GM12878 (cell line): ENCODE results near the gene SEC16B. TPM values are rescaled to one million over a fixed set of nuclear protein-coding genes. Genes with fewer than 3 reads are reported as not detected.

Experiments used
- ATAC-seq: fragments of 200-7000 bp; cut with Tn5 transposase; 3 replicates; pipeline ENCODE4 v1.9.1; 2020; ENCODE audit warnings: mild to moderate bottlenecking, moderate library complexity
- BruUV-seq: library from RNA; stranded (reverse); fragments of 400-500 nt; replicated peaks from 2 replicates; lab custom pipeline; 2021; lab: Mats Ljungman, UMichigan
- CTCF ChIA-PET: fragments of 300-600 bp; sonication (Branson Sonifier 250); formaldehyde crosslinking; extraction: SDS; loops from one replicate; lab custom pipeline; 2021; ENCODE audit warnings: inconsistent platforms; lab: Yijun Ruan, JAX
- POLR2A ChIA-PET: fragments of 350-600 bp; formaldehyde crosslinking; extraction: SDS; loops from one replicate; lab custom pipeline; 2021; ENCODE audit warnings: inconsistent platforms; lab: Charles Lee
- RAD21 ChIA-PET: fragments of 300-600 bp; sonication (Branson Sonifier 250); formaldehyde crosslinking; loops from one replicate; lab custom pipeline; 2023; ENCODE audit warnings: antibody characterized with exemption; ENCODE audit not compliant: unreplicated experiment; lab: Charles Lee
- SMC1A ChIA-PET: fragments of 300-600 bp; sonication (Branson Sonifier 250); formaldehyde crosslinking; loops from one replicate; lab custom pipeline; 2023; ENCODE audit not compliant: unreplicated experiment, uncharacterized antibody; lab: Charles Lee
- DNase-seq: peaks from one replicate; pipeline ENCODE4 v3.0.0-alpha.2; 2011; ENCODE audit warnings: low read depth, low spot score
- FAIRE-seq: peaks from 3 replicates; lab custom pipeline; 2011; peaks lifted over from hg19 to GRCh38; lab: Jason Lieb, UNC
- H2AFZ ChIP-seq: 2 replicates; pipeline ENCODE4 v1.6.0; 2011; ENCODE audit warnings: low read depth, low read length, control low read depth; ENCODE audit not compliant: control insufficient read depth
- H3K27ac ChIP-seq: 2 replicates; pipeline ENCODE4 v1.5.1; 2011; ENCODE audit warnings: control low read depth; ENCODE audit not compliant: control insufficient read depth, insufficient read depth
- H3K27me3 ChIP-seq, 2 experiments: replicated peaks in 1 of 2; 2 replicates each; pipeline versions ENCODE4 v1.6.0 to v1.6.1; 2011; ENCODE audit warnings: low read length in 1 of 2; ENCODE audit not compliant: control insufficient read depth in 2 of 2, insufficient read depth in 2 of 2
- H3K36me3 ChIP-seq, 2 experiments: 2 replicates each; pipeline ENCODE4 v1.5.1; 2011; ENCODE audit warnings: low read length in 1 of 2; ENCODE audit not compliant: control insufficient read depth in 2 of 2, insufficient read depth in 2 of 2
- H3K4me1 ChIP-seq: 2 replicates; pipeline ENCODE4 v1.6.1; 2011; ENCODE audit warnings: mild to moderate bottlenecking, low read length, moderate library complexity, mixed read lengths; ENCODE audit not compliant: control insufficient read depth, insufficient read depth
- H3K4me2 ChIP-seq: 2 replicates; pipeline ENCODE4 v1.6.0; 2011; ENCODE audit warnings: control low read depth; ENCODE audit not compliant: control insufficient read depth, insufficient read depth
- H3K4me3 ChIP-seq: fragments of 200-600 bp; sonication (generic); 2 replicates; pipeline ENCODE4 v1.5.1; 2016
- H3K79me2 ChIP-seq: 2 replicates; pipeline ENCODE4 v1.6.0; 2011; ENCODE audit warnings: low read length; ENCODE audit not compliant: control insufficient read depth, insufficient read depth
- H3K9ac ChIP-seq: 2 replicates; pipeline ENCODE4 v1.8.0; 2011; ENCODE audit warnings: low read length, control low read depth, mixed read lengths; ENCODE audit not compliant: control insufficient read depth, insufficient read depth
- H3K9me3 ChIP-seq: replicated peaks from 3 replicates; pipeline ENCODE4 v1.5.1; 2011; ENCODE audit warnings: mild to moderate bottlenecking, low read length; ENCODE audit not compliant: control insufficient read depth, insufficient read depth
- H4K20me1 ChIP-seq: 2 replicates; pipeline ENCODE4 v1.6.0; 2011; ENCODE audit not compliant: control insufficient read depth, insufficient read depth
- HDGF ChIP-seq: fragments of 450-650 bp; IDR thresholded peaks from 2 replicates; pipeline ENCODE4 v1.6.1; 2016; ENCODE audit warnings: antibody characterized with exemption
- USF2 ChIP-seq: IDR thresholded peaks from 2 replicates; pipeline ENCODE4 v1.6.1; 2011; ENCODE audit warnings: low read depth, low read length, improper control_type of control experiment, borderline replicate concordance
- ZBED1 ChIP-seq: IDR thresholded peaks from 2 replicates; pipeline ENCODE4 v1.6.1; 2016; ENCODE audit warnings: borderline replicate concordance
- ZBTB11 ChIP-seq: fragments of 450-650 bp; formaldehyde crosslinking; IDR thresholded peaks from 2 replicates; pipeline ENCODE4 v1.5.0; 2022; ENCODE audit warnings: mild to moderate bottlenecking, missing genetic modification characterization
- ZNF592 ChIP-seq: fragments of 450-650 bp; IDR thresholded peaks from 2 replicates; pipeline ENCODE4 v1.6.1; 2017; ENCODE audit warnings: mild to moderate bottlenecking, moderate library complexity
- ZNF687 ChIP-seq: fragments of 450-650 bp; IDR thresholded peaks from 2 replicates; pipeline ENCODE4 v1.6.1; 2017; ENCODE audit warnings: mild to moderate bottlenecking, moderate library complexity
- WGBS: methylation state at CpG from one replicate; pipeline ENCODE4 v1.1.6; 2016; ENCODE audit warnings: low lambda C conversion rate; ENCODE audit not compliant: insufficient replicate concordance, insufficient coverage; ENCODE audit errors: missing lambda C conversion rate; 5-methylcytosine and 5-hydroxymethylcytosine counted together
- in situ Hi-C: fragments of 300-500 bp; cut with MboI; formaldehyde crosslinking; loops from 9 replicates; pipeline ENCODE4 v1.14.3; 2018; ENCODE audit warnings: mixed read lengths
- intact Hi-C: fragments of 100-400 bp; cut with micrococcal nuclease; formaldehyde crosslinking; loops from one replicate; pipeline ENCODE4 v1.14.2; 2022; ENCODE audit not compliant: unreplicated experiment
- polyA plus RNA-seq, 11 experiments: library from polyadenylated mRNA; depleted of rRNA in 4 of 11; unstranded in 6 of 11; stranded (reverse) in 5 of 11; fragments of >200 nt; fragmentation: Nextera tagmentation in 4 of 11; fragmentation: Illumina TruSeq in 1 of 11; extraction: Ambion mirVana in 4 of 11; extraction: Trizol in 1 of 11; gene quantifications; 1 replicate in 1 of 11; 2 replicates in 10 of 11; pipeline versions ENCODE4 v1.2.1 to v1.2.3, GENCODE V29; 2011 to 2016; ENCODE audit warnings: inconsistent platforms in 2 of 11, missing spikeins in 2 of 11, low read depth in 1 of 11
- total RNA-seq, 4 experiments: library from RNA; depleted of rRNA in 3 of 4; stranded (reverse); fragments of >200 nt in 3 of 4; fragmentation: Illumina TruSeq in 1 of 4; extraction: Trizol in 1 of 4; gene quantifications; 2 replicates each; pipeline versions ENCODE4 v1.2.1 to v1.2.3, GENCODE V29; 2013 to 2021

Gene SEC16B
- total and polyA plus RNA-seq, 10 of the 15 experiments (the other 5 are each of a cell fraction or from before 2014, with no cell fraction given) = 0.10 to 0.94 (median 0.17) TPM; not detected in 2

GRCh38 chr1:177935638-177936415 is 34.0 kb downstream of the SEC16B start:
- BruUV-seq = no TSS peak
- no peak for DNase-seq
- Histone ChIP-seq H3K9ac (no peak overlapping the region), H3K4me3 (no peak overlapping the region), H3K9me3 (no peaks in the 10 kb centered on the region), H3K36me3 (no peaks in the 10 kb centered on the region), H3K27me3 (peaks cover 0 to 4% of the 10 kb centered on the region in 2 experiments), H3K4me1 (no peaks in the 10 kb centered on the region), H2AFZ (no peak overlapping the region), H3K27ac (no peak overlapping the region), H4K20me1 (no peaks in the 10 kb centered on the region; the same call in 1 of the 2 replicates), H3K4me2 (no peak overlapping the region), H3K79me2 (no peaks in the 10 kb centered on the region)
- intact Hi-C loops (no loop called here), in situ Hi-C loops (no loop called here)
- FAIRE-seq = no peak
- ChIA-PET POLR2A (no interaction called here), SMC1A (interaction anchor here (0.6 to 1.4 kb wide), 3 partner anchors 19 to 1032 kb away, joined by 3 to 5 read pairs (median 3); no protein-coding TSS in a partner anchor), CTCF (interaction anchor here (0.7 to 1.9 kb wide), 6 partner anchors 10 to 34 kb away, joined by 3 to 5 read pairs (median 4); no protein-coding TSS in a partner anchor), RAD21 (interaction anchor here (1.2 to 2.4 kb wide), 3 partner anchors 8 to 13 kb away, joined by 3 to 9 read pairs (median 4); no protein-coding TSS in a partner anchor)
- no peak for ATAC-seq
- WGBS = 10% methylated on average over 8 of the region's 8 CpGs
- TF ChIP-seq ZNF592 = no peak
- TF ChIP-seq ZBTB11 (CRISPR knock-in tag) = no peak
- no peak for TF ChIP-seq ZNF687
- TF ChIP-seq USF2 = no peak
- TF ChIP-seq ZBED1 = no peak
- TF ChIP-seq HDGF = no peak
